Omental fat pad (tissue), 4 donors: Measurements from ENCODE around the gene ACIN1. TPM values are rescaled to one million over a fixed set of nuclear protein-coding genes. Genes with fewer than 3 reads are reported as not detected.

Source experiments
- ATAC-seq: fragments of 150-250 bp; one replicate; pipeline ENCODE4 v1.9.1; 2016; ENCODE audit warnings: mild to moderate bottlenecking, moderate library complexity; ENCODE audit not compliant: low FRiP score
- DNase-seq: peaks from one replicate; pipeline ENCODE4 v3.0.0-alpha.2; 2019; ENCODE audit warnings: low spot score
- CTCF ChIP-seq, 3 donors: fragments of 450-650 bp; IDR thresholded peaks; one replicate each; pipeline ENCODE4 v1.5.1; 2016 to 2017; ENCODE audit warnings: antibody characterized with exemption in 3 of 3, mild to moderate bottlenecking in 3 of 3, moderate library complexity in 2 of 3
- total RNA-seq, 4 donors: library from RNA; depleted of rRNA; stranded (reverse); fragments of >200 nt; gene quantifications; one replicate each; pipeline ENCODE4 v1.1.0, GENCODE V29; 2016

The ACIN1 gene
- total RNA-seq, 4 donors from 2014 or later = 85.6 to 143 (median 120) TPM

DNA sequence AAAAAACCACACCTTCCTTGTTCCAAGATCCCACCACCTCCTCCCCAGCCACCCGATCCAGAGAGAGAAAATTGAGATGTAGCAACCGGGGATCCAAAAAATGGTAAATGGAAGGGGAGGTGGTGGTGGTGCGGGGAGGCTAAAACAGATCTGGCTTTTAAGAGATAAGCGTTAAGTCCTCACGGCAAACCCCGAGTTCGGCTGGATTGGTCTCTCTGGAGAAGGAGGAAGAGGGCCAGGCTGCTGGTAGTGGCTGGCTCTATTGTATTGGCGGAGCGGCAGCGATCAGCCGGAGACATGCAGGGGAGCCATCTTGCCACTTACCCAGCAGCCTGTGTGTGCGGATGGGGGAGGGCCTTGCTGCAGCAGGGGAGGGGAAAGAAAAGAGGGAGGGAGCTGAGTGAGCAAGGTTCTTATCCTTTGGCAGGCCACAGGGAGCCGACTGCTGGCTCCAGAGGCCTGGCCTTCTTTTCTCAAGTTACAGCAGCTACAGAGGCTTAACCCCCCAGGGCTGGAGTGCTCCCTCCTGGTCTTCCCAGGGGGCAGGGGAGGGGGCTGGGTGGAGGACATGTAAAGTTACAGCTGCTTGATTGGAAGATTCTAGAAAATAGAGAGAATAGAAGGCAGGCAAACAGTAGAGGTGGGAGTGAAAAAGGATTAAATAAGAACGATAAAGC is 23.6 kb downstream of the ACIN1 start:
- TF ChIP-seq CTCF (IDR thresholded peaks at IDR 0.05) = no peak
- peak; percentile 80 for ATAC-seq

GRCh38 chr14:23070262-23071129 is 24.4 kb downstream of the ACIN1 start:
- TF ChIP-seq CTCF (IDR thresholded peaks at IDR 0.05) = no peak
- no peak for DNase-seq
- ATAC-seq = no peak

More for the DNA sequence above, 23.6 kb downstream of the ACIN1 start:
- peak; percentile 52 for DNase-seq

DNA sequence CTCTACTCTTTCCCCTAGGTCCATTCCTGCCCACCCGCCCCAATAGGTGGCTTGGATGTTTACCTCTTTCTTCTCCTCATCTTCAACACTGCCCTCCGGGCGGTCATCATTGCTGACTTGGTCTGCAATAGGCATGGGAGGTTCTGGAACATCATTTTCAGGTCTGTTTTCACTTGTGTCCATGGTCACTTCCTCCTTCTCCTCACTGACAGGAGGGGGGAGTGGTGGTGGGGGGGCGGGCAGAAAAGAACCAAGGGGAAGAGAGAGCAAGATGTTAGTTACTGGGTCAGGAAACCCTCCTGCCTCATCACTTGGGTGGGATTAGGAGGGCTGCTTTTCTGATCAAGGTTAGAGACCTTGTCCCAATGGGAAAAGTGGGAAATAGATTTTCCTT is 25.5 kb downstream of the ACIN1 start:
- no peak for ATAC-seq
- no peak for DNase-seq
- TF ChIP-seq CTCF (IDR thresholded peaks at IDR 0.05) = no peak

DNA sequence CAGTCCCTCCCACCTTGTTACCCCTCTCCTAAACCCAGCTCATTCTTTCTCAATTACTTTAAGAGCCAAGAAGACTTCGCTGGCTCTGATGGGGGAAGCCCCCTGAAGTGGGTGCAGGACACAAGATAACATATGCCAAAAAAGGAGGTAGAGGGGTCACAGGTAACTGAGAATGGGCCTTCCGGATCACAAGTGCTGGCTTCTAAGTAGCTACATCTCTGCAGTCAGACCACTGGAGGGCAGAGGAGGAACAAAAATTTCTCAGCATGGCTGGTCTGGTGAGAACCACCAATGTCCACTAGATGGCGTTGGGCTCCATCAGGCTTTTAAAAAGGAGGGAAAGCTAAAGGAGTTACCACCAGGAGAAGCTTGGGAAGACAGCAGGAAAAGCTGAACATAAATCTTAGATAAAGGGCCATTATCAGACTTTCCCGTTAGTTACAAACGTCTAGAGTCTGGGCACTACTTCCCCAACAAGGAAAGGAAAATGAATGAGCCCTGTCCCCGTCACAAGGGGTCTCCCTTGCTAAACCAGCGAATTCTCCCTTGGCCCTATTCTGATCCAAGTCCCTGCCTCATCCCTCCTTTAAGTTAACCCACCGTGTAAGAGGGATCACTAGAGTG is 26.0 kb downstream of the ACIN1 start:
- peak; percentile 85 for ATAC-seq
- DNase-seq = peak; percentile 58
- peak in 2 of 3 donors; percentile 68 to 89 for TF ChIP-seq CTCF (IDR thresholded peaks at IDR 0.05)

- no peak for DNase-seq
- no peak for TF ChIP-seq CTCF (IDR thresholded peaks at IDR 0.05)
Measured at GRCh38 chr14:23067847-23068788, 26.8 kb downstream of the ACIN1 start.

More at GRCh38 chr14:23067847-23068788, 26.8 kb downstream of the ACIN1 start:
- ATAC-seq = no peak
